Activated B cell treated with CpG ODN at 0.5 μM for 24 hours (primary cell): ENCODE measurements around the gene BBS10. TPM values are rescaled to one million over a fixed set of nuclear protein-coding genes. Genes with fewer than 3 reads are reported as not detected.

Experiments used
- ATAC-seq: fragments of 200-7000 bp; cut with Tn5 transposase; one replicate; pipeline ENCODE4 v1.10.0; 2021; ENCODE audit warnings: low read depth, mild to moderate bottlenecking, moderate library complexity
- CTCF ChIA-PET: fragments of 350-600 bp; sonication (Branson Sonifier 250); formaldehyde crosslinking; loops from one replicate; lab custom pipeline; 2021; ENCODE audit warnings: antibody characterized with exemption; lab: Charles Lee
- POLR2A ChIA-PET: fragments of 350-600 bp; sonication (Branson Sonifier 250); formaldehyde crosslinking; loops from one replicate; lab custom pipeline; 2021; ENCODE audit warnings: antibody characterized with exemption; lab: Charles Lee
- DNase-seq: peaks from one replicate; pipeline ENCODE4 v3.0.0; 2022
- H3K27ac Mint-ChIP-seq: one replicate; pipeline ENCODE4 v1.8.0; 2020; ENCODE audit warnings: mixed read lengths
- H3K27me3 Mint-ChIP-seq: one replicate; pipeline ENCODE4 v1.8.0; 2021; ENCODE audit warnings: mixed read lengths
- H3K36me3 Mint-ChIP-seq: one replicate; pipeline ENCODE4 v1.8.0; 2021; ENCODE audit warnings: low read depth, mixed read lengths
- H3K4me1 Mint-ChIP-seq: one replicate; pipeline ENCODE4 v1.8.0; 2021; ENCODE audit warnings: mixed read lengths
- H3K4me3 Mint-ChIP-seq: one replicate; pipeline ENCODE4 v1.8.0; 2020; ENCODE audit warnings: mild to moderate bottlenecking, mixed read lengths
- H3K9me3 Mint-ChIP-seq: one replicate; pipeline ENCODE4 v1.8.0; 2020; ENCODE audit warnings: mixed read lengths
- intact Hi-C: fragments of 100-400 bp; cut with micrococcal nuclease; formaldehyde crosslinking; loops from one replicate; pipeline ENCODE4 v1.15.1; 2024
- total RNA-seq: library from RNA; stranded (reverse); gene quantifications from 2 replicates; pipeline ENCODE4 v1.2.3, GENCODE V29; 2022
- TF ChIP-seq, protein P1 (sequence below): fragments of 200-600 bp; IDR thresholded peaks from one replicate; pipeline ENCODE4 v1.8.0; 2022; ENCODE audit warnings: antibody characterized with exemption, mild to moderate bottlenecking

The BBS10 gene
- total RNA-seq, 1 donor from 2014 or later, result 8.0 TPM

DNA sequence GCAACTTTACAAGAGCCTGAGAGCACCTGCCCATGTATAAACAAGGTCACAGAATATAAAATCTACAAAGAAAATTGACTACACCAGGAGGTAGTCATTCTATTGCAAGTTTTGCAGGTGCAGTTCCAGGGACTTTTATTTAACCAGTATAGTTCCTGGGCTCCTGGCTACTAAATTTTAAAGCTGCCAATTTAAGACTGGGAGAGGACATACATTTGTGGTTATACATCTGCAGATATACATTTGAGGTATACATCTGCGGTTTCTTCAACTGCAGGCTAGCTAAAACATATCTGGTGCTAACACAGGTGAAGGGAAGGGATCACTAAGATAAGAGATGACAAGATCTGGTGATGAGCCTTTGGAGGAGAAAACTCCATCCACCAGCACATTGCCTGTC lies 30.2 kb downstream of the BBS10 start:
- H3K4me1 Mint-ChIP-seq, result no peaks in the 10 kb centered on the region
- no peak for DNase-seq
- CTCF ChIA-PET, result no interaction called here
- ATAC-seq, result no peak
- POLR2A ChIA-PET, result no interaction called here
- H3K4me3 Mint-ChIP-seq, result no peak overlapping the region
- intact Hi-C loops, result no loop called here
- no peaks in the 10 kb centered on the region for H3K36me3 Mint-ChIP-seq
- TF ChIP-seq, protein P1, sequence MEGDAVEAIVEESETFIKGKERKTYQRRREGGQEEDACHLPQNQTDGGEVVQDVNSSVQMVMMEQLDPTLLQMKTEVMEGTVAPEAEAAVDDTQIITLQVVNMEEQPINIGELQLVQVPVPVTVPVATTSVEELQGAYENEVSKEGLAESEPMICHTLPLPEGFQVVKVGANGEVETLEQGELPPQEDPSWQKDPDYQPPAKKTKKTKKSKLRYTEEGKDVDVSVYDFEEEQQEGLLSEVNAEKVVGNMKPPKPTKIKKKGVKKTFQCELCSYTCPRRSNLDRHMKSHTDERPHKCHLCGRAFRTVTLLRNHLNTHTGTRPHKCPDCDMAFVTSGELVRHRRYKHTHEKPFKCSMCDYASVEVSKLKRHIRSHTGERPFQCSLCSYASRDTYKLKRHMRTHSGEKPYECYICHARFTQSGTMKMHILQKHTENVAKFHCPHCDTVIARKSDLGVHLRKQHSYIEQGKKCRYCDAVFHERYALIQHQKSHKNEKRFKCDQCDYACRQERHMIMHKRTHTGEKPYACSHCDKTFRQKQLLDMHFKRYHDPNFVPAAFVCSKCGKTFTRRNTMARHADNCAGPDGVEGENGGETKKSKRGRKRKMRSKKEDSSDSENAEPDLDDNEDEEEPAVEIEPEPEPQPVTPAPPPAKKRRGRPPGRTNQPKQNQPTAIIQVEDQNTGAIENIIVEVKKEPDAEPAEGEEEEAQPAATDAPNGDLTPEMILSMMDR, result no peak
- no peak overlapping the region for H3K27ac Mint-ChIP-seq
- no peaks in the 10 kb centered on the region for H3K9me3 Mint-ChIP-seq
- H3K27me3 Mint-ChIP-seq, result peaks cover 3% of the 10 kb centered on the region

DNA sequence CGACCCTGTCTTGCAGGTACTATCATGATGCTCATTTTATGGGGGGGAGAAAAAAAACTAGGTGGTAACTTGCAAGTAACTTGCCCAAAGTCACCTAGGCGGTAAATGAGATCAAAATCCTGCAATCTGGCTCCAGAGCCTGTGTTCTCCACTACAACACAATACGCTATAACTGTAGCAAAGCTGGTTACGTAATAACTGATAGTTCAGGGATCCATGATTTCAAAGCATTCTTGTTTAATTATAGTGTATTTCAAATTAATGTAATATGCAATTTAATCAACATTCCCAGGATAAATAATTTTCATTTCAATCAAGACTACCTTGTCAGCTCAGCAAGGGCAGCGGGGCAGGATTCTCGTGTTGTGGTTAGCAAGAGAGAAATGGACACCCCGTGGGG lies 31.7 kb downstream of the BBS10 start:
- Mint-ChIP-seq H3K4me3 (no peak overlapping the region), H3K36me3 (no peaks in the 10 kb centered on the region), H3K9me3 (no peaks in the 10 kb centered on the region), H3K27me3 (peaks cover 10% of the 10 kb centered on the region), H3K27ac (no peak overlapping the region), H3K4me1 (no peaks in the 10 kb centered on the region)
- no peak for ATAC-seq
- TF ChIP-seq, protein P1, result no peak
- ChIA-PET POLR2A (no interaction called here), CTCF (no interaction called here)
- no peak for DNase-seq
- intact Hi-C loops, result no loop called here

DNA sequence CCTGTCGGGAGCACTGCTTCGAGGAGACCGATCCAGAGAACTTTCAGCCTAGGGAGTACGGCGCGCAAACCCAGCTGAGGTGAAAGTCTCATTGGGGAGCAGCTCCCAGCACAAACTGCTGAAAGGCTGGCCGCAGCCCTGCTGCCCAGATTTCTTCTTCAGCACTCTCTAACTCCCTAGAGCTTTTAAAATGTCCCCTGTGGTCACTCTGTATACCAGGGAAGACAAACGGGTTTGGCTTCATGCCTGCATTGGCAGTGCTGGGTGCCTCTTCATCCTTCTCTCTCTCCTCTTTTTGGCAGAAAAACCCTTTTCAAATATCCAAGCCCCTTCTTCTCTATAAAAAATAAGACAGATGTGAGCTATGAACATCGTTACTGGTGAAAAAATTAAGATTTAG lies 34.9 kb downstream of the BBS10 start:
- TF ChIP-seq, protein P1, result no peak
- Mint-ChIP-seq H3K9me3 (no peaks in the 10 kb centered on the region), H3K4me1 (no peaks in the 10 kb centered on the region), H3K27ac (no peak overlapping the region), H3K27me3 (peaks cover 21% of the 10 kb centered on the region), H3K4me3 (no peak overlapping the region), H3K36me3 (no peaks in the 10 kb centered on the region)
- POLR2A ChIA-PET, result no interaction called here
- intact Hi-C loops, result no loop called here
- ATAC-seq, result no peak
- CTCF ChIA-PET, result no interaction called here
- no peak for DNase-seq

DNA sequence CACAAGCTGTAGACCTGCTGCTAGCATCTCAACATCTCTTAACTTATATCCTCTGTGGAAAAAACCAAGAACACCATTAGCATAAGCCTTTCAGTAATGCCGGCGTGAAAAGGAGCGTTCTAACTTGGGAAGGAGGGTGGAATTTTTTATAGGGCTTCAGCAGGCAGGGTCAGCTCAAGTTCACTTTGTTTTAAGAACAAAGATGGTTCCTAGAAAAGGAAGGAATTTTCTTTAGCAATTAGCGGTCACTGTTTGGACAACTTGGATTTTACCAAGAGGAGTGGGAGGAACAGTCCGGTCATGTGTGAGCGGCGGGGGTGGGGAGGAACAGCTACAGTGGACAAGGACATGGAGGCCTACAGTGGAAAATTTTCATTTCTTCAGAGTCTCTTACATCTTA lies 35.9 kb downstream of the BBS10 start:
- Mint-ChIP-seq H3K4me3 (no peak overlapping the region), H3K27me3 (peaks cover 21% of the 10 kb centered on the region), H3K9me3 (no peaks in the 10 kb centered on the region), H3K4me1 (no peaks in the 10 kb centered on the region), H3K36me3 (no peaks in the 10 kb centered on the region), H3K27ac (no peak overlapping the region)
- DNase-seq (no peak), ATAC-seq (no peak)
- ChIA-PET CTCF (no interaction called here), POLR2A (no interaction called here)
- intact Hi-C loops, result no loop called here
- TF ChIP-seq, protein P1, result no peak

DNA sequence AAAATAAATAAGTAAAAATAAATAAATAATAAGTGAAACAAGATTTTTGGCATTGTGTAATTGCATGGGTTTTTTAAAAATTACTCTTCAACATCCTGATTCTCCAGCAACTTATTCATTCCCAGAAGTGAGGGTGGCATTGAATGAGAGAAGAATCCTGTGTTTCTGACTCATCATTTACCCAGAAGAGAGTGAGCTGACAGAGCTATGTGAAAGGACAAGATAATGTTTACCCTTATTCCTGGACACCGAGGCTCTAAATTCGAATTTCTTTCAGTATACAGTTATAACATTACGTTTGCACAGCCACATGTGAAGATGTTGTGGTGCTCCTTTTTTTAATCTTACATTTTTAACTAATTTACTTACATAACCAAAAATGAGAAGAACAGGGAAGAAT lies 36.4 kb downstream of the BBS10 start:
- no peaks in the 10 kb centered on the region for H3K4me1 Mint-ChIP-seq
- TF ChIP-seq, protein P1, result no peak
- peaks cover 21% of the 10 kb centered on the region for H3K27me3 Mint-ChIP-seq
- H3K4me3 Mint-ChIP-seq, result no peak overlapping the region
- no peaks in the 10 kb centered on the region for H3K36me3 Mint-ChIP-seq
- POLR2A ChIA-PET, result no interaction called here
- no peak for DNase-seq
- CTCF ChIA-PET, result no interaction called here
- no peaks in the 10 kb centered on the region for H3K9me3 Mint-ChIP-seq
- no peak for ATAC-seq
- no peak overlapping the region for H3K27ac Mint-ChIP-seq
- intact Hi-C loops, result no loop called here
